NCI-H82 treated with DMSO at 0.1 percent for 48 hours (cell line): ENCODE results near the gene DAPK1.
"Not testable (repeated sequence)": the region's sequence is repeated elsewhere in the genome, so short reads cannot be mapped to it uniquely, and the experiment has no call there.

ENCODE experiments used
- DNase-seq: peaks from one replicate; lab custom pipeline; 2025; ENCODE audit not compliant: unreplicated experiment; lab: John Stamatoyannopoulos, UW

Gene DAPK1

DNA sequence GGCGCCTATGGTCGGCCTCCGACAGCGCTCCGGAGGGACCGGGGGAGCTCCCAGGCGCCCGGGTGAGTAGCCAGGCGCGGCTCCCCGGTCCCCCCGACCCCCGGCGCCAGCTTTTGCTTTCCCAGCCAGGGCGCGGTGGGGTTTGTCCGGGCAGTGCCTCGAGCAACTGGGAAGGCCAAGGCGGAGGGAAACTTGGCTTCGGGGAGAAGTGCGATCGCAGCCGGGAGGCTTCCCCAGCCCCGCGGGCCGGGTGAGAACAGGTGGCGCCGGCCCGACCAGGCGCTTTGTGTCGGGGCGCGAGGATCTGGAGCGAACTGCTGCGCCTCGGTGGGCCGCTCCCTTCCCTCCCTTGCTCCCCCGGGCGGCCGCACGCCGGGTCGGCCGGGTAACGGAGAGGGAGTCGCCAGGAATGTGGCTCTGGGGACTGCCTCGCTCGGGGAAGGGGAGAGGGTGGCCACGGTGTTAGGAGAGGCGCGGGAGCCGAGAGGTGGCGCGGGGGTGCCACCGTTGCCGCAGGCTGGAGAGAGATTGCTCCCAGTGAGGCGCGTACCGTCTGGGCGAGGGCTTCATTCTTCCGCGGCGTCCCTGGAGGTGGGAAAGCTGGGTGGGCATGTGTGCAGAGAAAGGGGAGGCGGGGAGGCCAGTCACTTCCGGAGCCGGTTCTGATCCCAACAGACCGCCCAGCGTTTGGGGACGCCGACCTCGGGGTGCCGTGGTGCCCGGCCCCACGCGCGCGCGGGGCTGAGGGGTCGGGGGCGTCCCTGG, 561 bp downstream of the DAPK1 start:
- no peak for DNase-seq

DNA sequence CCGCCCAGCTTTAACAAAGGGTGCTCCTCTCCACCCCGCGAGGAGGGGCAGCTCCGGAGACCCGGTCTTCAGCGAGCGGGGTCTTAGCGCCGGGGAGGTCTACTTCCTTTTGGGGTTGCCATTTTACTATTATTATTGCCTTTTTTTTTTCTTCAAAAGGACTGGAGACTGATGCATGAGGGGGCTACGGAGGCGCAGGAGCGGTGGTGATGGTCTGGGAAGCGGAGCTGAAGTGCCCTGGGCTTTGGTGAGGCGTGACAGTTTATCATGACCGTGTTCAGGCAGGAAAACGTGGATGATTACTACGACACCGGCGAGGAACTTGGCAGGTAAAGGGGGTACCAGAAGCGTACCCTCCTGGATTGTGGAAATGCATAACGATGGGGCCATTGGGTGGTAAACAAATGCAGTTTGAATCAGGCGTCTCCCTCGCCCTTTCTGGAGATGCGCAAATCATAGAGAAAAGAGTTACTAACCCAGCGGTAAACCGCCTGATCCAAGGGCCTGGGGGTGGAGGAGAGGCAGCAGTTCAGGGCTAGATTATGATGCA, 1.2 kb downstream of the DAPK1 start:
- DNase-seq: no peak

DNA sequence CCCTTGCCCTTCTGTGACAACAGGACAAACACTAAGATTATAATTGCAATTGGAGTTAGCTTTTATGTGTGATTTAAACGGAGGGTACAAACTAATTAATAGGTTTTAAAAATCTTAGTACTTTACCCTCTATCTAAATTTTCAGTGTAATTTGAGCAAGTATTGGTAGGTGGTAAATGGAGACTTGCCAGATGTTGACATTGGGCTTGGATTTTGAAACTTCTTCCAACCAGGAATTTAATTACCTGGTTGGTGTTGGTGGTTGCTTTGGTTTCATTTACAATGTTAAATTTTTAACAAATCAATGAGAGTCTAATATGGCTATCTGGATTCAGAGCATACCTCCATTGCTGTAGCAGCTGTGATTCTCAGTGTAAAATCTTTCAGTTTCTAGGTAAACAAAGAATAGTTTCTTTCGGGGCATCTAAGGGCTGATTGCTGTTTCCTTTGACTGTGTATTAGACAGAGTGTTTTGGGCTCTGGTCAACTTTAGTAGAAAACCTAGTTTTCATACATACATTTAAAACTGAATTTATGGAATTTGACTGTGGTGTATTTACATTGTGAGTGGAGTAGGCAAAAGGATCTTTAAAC, 1.9 kb downstream of the DAPK1 start:
- DNase-seq: no peak

DNA sequence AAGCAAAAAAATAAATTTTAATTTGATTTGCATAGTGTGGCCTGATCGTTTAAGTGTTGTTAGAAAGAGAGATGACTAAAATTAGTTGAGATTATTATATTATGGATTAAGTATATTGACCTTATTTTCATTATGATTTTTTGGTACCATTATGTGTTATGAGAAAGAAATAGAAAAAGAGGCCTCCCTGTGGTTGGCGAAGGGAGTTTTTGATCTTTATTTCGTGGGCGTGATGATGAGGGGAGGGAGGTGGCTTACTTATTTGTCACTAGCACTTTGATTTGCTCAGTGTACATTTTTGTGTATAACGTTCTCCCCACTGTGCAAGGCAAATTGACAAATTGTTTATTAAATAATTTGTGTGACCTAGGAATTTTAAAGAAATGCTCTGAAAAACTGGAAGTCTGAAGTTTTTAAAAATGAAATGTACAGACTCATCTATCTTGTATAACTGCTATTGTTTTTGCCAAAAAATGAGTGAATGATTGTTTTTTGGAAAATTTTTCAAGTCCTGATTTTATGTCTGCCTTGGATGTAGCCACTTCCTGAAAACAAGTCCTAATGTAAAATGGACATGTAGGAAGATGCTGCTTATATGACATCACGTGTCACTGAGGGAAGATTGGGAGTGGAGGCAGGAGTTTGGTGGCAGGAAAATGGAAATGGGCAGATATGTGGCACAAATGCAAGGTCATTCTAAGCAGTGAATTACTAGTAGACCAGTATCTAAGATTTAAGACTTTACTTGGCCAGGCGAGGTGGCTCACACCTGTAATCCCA, 3.0 kb downstream of the DAPK1 start:
- DNase-seq: no peak

DNA sequence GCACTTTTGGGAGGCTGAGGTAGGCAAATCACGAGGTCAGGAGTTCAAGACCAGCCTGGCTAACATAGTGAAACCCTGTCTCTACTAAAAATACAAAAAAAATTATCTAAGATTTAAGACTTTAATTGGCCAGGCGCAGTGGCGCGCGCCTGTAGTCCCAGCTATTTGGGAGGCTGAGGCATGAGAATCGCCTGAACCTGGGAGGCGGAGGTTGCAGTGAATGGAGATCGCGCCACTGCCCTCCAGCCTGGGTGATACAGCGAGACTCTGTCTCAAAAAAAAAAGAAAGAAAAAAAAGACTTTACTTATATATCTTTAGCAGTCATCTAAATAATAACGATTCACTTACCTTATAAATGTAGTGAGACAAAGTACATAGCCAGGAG, 3.6 kb downstream of the DAPK1 start:
- DNase-seq: not testable (repeated sequence)

DNA sequence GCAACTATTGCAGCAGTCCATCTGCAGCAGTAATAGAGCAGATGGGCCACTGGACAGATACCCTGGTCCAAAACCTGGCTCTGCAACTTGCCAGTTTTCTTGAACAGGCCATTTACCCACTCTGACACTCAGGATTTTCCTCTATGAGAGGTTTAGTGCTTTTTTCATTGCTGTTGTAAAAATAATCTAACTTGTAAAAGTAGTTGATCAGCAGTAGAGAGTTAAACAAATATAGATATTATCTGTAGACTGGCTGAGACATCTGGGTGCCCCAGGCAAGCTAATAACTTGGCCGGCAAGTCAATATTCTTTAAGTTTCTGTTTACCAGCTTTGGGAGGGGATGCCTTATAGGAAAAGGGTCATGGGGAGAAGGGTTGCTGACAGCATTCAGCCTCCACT, 4.1 kb downstream of the DAPK1 start:
- DNase-seq: no peak

DNA sequence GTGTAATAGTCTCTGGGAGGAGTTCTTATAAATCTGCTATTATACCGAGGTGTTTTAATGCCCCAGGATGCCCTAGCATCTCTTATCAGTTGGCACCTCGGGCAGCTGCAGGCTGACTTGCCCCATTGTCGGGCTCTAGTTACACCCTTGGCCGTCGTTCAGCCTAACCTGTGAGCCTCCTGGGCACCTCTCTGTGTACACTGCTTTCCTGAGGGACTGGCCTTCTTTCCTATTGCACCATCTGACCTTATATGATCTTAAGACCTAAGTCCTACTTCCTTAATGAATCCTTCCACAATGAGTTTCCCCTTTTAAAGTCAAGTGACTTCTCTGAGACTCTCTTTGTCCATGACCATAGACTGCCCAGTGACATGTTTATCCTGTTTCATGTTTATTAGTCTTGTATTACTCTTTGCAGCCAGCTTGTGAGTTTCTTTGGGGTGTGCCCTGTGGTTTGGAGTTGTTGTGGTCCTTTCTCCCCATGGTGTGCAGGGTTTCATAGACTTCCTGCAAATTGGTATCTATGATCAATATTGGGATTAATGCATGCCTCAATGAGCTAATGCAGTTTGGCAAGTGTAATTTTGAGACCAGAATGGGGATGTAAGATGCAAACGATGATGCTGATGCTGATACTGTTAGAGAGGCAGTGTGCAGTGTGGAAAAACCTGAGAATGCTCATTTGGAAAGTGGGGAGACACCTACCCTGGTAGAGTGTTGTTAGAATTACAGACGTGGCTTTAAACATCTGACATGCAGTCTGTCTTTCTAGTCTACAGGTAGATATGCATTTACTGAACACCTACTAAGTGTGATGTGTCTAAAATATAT, 4.9 kb downstream of the DAPK1 start:
- DNase-seq: no peak

DNA sequence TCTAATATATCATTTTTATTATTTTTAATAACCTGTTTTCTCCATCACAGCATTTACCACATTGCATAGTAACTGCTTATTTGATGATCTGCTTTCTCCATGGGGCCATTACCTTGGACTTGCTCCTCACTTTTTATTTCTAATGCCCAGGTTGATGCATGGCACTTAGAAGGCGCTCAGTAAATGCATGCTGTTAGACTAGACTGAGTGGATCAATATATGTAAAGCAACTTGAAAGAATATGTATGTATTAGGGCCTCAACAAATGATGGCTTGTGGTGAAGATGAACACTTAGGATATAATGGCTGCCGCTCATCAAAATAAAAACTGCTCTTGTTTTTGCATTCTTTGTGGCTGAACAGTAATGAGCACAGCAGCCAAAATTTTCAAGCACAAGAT, 5.8 kb downstream of the DAPK1 start:
- DNase-seq: no peak

DNA sequence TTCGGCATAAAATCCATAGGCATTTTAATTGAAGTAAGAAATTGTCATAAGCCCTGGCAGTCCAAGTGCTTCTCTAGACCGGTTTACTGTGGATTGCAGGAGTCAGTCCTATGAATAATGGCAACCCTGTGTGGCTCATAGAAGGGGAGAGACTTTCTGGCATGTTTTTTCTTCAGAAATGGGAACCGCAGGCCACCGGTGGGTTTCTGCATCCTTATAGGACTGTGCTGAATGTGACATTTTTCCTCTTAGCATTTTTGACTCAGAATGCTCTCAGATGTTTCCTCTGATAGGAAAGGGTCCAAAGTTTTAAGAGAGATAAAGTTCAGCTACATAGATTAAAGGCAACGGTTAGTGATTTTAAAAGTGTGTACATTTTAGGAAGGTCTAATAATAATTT, 6.3 kb downstream of the DAPK1 start:
- DNase-seq: no peak

DNA sequence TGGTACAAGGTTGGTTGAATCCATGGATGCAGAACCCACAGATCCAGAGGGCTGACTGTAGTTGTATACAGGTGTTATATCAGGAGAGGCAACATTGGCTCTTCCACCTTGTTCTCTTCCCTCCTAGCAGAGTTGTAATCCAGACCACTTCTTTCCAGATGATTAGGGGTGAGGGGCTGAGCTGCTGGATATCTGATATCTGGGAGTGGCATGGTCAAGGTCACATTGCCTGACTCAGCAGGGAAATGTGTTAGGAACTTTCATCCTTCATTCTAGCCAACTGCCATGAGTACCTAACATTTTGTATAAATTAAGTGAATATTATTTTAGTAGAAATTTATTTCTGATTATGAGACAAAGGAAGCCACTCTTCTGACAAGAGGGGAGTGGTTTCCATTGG, 7.3 kb downstream of the DAPK1 start:
- DNase-seq: no peak

DNA sequence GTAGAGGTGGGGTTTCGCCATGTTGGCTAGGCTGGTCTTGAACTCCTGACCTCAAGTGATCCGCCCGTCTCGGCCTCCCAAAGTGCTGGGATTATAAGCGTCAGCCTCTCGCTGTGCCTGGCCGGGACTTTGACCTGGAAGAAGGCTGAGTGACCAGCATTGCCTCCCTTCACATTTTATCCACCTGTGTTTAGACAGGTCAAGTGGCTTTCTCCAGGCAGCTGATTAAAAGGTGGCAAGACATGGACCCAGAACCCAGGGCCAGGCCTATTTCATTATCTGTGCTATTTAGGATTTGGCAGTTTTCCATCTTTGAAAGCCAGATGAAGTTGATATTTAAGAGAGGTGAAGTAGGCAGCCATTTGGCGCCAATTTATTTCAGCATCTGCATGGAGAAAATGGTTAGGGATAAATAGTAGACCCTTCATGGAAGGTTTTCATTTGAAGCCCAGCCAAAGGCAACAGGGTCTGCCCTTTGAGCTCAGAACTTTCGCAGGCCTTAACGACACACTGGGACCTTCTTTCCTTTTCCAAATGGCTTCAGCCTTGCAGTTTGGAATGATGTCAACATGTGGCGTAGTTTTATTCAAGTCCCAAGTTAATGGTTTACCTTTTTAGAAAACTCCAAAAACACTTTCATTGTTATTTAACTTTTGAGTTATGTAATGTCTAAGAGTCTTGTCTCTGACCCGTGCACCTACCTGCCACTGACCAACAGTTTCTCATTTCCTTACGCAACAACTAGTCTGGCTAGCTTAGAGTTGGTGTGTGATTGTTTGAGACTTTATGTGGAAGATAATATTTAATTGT, 8.4 kb downstream of the DAPK1 start:
- no peak for DNase-seq

DNA sequence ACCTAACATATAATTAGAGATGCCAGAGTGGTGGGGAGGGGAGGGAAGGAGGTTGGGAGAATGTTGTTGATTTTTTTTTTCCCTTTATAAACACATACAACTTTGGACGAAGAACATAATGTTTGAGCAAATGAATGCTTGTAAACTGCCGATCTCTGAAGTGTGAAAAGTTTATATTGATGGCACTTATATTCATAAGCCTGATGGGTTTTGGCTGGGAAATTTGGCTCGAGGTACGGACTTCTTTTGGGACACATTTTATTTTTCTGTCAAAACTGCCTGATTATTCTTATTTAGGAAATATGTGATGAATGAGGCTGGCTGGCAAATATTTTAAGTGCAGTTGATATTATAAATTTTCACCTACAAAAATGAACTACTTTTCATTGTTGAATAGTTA, 9.9 kb downstream of the DAPK1 start:
- DNase-seq: no peak

DNA sequence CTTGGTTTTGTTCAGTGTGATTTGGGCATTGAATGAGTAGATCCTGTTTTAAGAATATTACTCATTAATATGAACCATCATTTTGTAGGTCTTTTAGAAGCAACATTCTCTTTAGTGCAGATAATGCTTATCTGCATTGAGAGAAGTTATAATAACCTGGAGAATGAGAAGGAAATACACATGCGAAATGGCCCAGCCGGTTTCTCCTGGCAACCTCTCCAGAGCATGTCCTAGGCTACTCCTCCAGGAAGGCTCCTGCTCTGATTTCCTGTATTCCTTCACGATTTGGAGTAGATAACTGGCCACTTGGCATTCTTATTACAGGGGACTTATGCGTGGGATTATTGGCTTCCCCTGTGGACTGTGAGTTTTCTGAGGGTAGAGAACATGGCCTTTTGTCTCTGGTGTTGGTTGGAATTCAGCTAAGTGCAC, 12.6 kb downstream of the DAPK1 start:
- DNase-seq: no peak

DNA sequence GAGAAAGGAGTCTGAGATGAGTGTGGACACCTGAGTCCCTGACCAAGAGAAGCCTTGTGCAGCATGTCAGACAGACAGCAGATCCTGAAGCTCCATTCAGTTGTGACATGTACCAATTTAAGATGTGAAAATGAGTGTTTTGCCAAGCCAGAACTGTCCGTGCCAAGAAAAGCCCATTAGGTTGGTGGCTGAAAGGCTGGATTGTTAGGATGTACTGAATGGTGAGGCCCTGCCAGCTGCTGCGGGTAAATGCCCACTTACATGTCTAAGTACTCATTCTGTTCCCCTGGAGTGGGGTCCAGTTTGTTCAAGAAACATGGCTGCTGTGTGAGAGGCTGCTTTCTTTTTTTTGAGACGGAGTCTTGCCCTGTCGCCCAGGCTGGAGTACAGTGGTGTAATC, 14.6 kb downstream of the DAPK1 start:
- DNase-seq: no peak

DNA sequence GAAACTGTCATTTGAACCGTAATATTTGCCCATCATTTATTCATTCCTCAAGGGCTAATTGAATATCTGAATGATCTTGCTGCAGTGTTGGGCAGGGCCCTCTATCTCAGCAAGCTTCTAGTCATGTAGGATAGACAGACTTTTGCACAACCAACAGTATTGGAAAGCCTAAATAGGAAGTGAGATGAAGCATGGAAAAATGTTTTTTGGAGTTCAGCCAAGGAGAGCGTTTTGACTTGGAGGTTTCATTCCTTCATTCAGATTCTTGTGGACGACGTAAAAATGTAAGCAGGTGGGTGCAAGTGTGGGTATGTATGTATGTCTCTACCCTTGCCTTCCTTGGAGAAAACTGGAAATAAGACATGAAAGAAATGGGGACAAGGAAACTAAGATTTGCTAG, 15.5 kb downstream of the DAPK1 start:
- DNase-seq: no peak

DNA sequence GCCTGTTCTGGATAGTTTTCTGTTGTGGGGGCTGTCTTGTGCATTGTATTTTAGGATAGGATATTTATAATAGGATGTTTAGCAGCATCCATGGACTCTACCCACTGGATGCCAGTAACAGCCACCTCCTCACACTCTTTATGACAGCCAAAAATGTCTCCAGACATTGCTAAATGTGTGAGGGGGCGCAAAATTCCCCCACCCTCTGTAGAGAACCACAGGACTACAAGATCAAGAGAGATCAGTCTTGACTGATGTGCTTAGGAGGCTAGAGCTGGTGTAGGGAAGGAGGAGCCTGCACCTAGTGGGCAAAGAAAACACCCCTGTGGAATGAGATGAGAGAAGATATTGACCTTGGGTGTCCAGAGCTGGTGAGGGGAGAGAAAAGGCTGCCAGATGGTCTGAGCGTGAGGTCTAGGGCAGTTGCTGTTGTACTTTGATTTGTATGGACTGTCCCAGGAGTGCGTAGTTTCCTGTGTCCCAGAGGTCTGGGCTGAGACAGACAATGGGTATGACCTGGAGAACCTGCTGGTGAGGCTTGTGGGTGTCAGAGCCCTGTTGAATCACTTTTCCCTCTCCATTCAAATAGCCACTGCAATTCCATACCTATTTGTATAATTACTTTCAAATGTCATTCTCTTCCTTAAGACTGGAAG, 16.3 kb downstream of the DAPK1 start:
- DNase-seq: no peak

DNA sequence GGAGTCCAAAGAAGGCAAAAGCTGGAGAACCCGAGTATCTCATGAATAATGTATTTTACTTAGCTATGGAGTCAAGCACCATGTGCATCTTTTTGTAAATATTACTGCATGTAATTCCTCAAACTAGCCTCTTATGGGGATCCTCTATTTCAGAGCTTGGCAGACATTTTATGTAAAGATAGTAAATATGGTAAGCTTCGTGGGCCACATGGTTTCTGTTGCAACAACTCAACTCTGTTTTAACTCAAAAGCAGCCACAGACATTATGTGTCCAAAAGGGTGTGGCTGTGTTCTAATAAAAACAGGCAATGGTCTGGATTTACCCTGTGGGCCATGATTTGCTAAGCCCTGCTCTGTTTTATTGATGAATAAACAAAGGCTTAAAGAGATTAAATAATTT, 17.3 kb downstream of the DAPK1 start:
- no peak for DNase-seq

DNA sequence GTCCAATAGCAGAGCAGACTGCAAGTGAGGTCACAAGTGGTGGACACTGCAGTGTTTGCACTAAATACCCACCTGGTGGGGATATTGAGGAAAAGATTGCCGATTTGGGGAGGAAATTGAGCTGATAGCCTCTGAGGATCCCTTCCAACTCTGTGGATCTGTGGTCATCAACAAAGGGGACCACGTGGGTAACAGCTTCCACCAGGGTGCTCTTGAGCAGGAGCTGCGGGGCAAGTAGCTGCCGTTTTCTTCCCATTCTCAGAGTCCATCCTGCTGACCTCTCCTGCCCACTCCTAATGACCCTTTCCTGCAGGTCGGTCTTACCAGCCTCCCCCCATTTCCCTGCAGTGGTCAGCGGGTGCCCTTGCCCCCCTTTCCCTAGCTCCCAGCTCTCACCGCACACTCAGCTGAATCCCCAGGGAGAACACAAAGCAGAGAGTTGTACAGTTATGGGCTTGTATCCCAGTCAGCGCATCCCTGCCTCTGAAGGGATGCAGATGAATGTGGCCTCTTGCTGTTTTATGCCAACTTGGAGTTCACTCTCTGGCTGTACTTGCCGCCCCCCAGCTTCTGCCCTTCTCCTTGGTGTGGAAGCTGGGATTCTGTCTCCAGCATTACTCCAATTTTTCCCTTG, 18.0 kb downstream of the DAPK1 start:
- no peak for DNase-seq

DNA sequence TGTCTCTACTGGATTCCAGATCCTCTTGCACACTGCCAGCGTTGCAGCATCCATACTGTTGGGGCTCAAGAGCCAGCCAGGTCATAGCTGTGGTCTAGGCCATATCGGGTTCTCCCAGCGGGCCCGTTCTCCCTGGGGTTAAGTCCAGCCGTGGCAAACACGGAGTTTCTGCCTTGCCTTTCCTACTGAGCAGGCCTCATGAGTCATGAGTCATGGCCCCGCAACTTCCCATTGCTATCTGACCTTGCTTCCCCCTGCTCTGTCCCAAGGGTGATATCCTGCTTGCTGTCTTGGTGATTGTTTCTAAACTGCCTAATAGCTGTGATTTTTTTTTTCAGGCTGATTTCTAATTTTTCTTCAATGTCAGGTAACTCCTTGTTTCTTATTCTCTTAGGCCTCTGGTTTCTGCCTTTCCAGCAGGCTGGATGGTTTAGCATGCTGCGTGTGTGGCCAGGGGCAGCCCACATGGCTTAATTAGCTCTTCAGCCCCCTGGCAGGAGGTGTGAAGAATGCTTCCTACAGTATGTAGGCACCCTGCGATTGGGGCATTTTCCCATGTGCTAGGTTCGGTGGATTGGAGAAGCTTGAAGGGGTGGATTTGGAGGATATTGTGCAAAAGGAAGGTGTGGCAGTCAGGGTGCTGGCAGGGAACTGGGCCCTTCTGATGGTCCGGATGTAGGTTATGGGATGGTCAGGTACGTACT, 18.7 kb downstream of the DAPK1 start:
- DNase-seq: no peak
